ENCODE results near the gene ZNF654. TPM values are rescaled to one million over a fixed set of nuclear protein-coding genes. Genes with fewer than 3 reads are reported as not detected.

The ZNF654 gene
- polyA plus RNA-seq, 1 donor (not counting 4 experiments of a cell fraction or from before 2014, with no cell fraction given): 8.2 TPM

- Histone ChIP-seq H3K79me2 (ENCODE audit: control insufficient read depth, insufficient read depth, low read length) (peaks cover 81% of the 10 kb centered on the region), H3K27me3 (ENCODE audit: control insufficient read depth, extremely low read depth, insufficient read depth, low read length) (no peaks in the 10 kb centered on the region), H4K20me1 (ENCODE audit: control insufficient read depth, extremely low read depth, insufficient read depth, low read length) (peaks cover 6% of the 10 kb centered on the region), H3K36me3 (ENCODE audit: control insufficient read depth in 2 of 2, extremely low read depth in 1 of 2, insufficient read depth in 2 of 2, low read length in 2 of 2) (peaks cover 4 to 6% of the 10 kb centered on the region in 2 experiments), H3K4me1 (ENCODE audit: control insufficient read depth, extremely low read depth, insufficient read depth, low read length) (peaks cover 25% of the 10 kb centered on the region), H3K4me2 (ENCODE audit: control insufficient read depth, extremely low read depth, insufficient read depth, low read depth, low read length) (peak overlapping the region; percentile 96), H2AFZ (ENCODE audit: control insufficient read depth, low read length) (peak overlapping the region; percentile 86), H3K4me3 (ENCODE audit: control insufficient read depth in 2 of 3, extremely low read depth in 1 of 3, insufficient read depth in 2 of 3, low read depth in 1 of 3, low read length in 3 of 3) (peak overlapping the region; percentile 85 to 94 (median 90)), H3K9me1 (ENCODE audit: control insufficient read depth, extremely low read depth, insufficient read depth, low read length) (no peaks in the 10 kb centered on the region), H3K27ac (ENCODE audit: control insufficient read depth, insufficient read depth, low read length) (peak overlapping the region; percentile 80), H3K9ac (ENCODE audit: control insufficient read depth, extremely low read depth, insufficient read depth, low read length) (peak overlapping the region; percentile 92), H3K9me3 (ENCODE audit: control insufficient read depth, low read depth, low read length) (no peaks in the 10 kb centered on the region)
- DNase-seq (ENCODE audit: low read depth, low spot score) (no peak), FAIRE-seq (peak; percentile 20)
- TF ChIP-seq EZH2 (IDR thresholded peaks at IDR 0.05; ENCODE audit: low read length): no peak
- TF ChIP-seq CTCF (optimal IDR thresholded peaks at IDR 0.05 in 1 of 3, IDR thresholded peaks at IDR 0.05 in 1 of 3, conservative IDR thresholded peaks at IDR 0.05 in 1 of 3; ENCODE audit: extremely low read depth in 1 of 3, insufficient read depth in 2 of 3, low read length in 3 of 3): no peak
- dilution Hi-C loops (cut with MboI; ENCODE audit: extremely low pct_ligation_motif_present, low sequenced_read_pairs): no loop called here
Observed at GRCh38 chr3:88059380-88060170, 520 bp downstream of the ZNF654 start.

GRCh38 chr3:88061746-88062145 lies 2.7 kb downstream of the ZNF654 start:
- Histone ChIP-seq H4K20me1 (ENCODE audit: control insufficient read depth, extremely low read depth, insufficient read depth, low read length) (peaks cover 2% of the 10 kb centered on the region), H3K27ac (ENCODE audit: control insufficient read depth, insufficient read depth, low read length) (no peak overlapping the region), H3K4me3 (ENCODE audit: control insufficient read depth in 2 of 3, extremely low read depth in 1 of 3, insufficient read depth in 2 of 3, low read depth in 1 of 3, low read length in 3 of 3) (peak overlapping the region in 2 of 3 experiments; percentile 5 to 90), H3K79me2 (ENCODE audit: control insufficient read depth, insufficient read depth, low read length) (peaks cover 89% of the 10 kb centered on the region), H3K36me3 (ENCODE audit: control insufficient read depth in 2 of 2, extremely low read depth in 1 of 2, insufficient read depth in 2 of 2, low read length in 2 of 2) (no peaks in the 10 kb centered on the region), H3K9me1 (ENCODE audit: control insufficient read depth, extremely low read depth, insufficient read depth, low read length) (no peaks in the 10 kb centered on the region), H3K9ac (ENCODE audit: control insufficient read depth, extremely low read depth, insufficient read depth, low read length) (no peak overlapping the region), H3K9me3 (ENCODE audit: control insufficient read depth, low read depth, low read length) (no peaks in the 10 kb centered on the region), H3K4me2 (ENCODE audit: control insufficient read depth, extremely low read depth, insufficient read depth, low read depth, low read length) (peak overlapping the region; percentile 96), H2AFZ (ENCODE audit: control insufficient read depth, low read length) (no peak overlapping the region), H3K27me3 (ENCODE audit: control insufficient read depth, extremely low read depth, insufficient read depth, low read length) (no peaks in the 10 kb centered on the region), H3K4me1 (ENCODE audit: control insufficient read depth, extremely low read depth, insufficient read depth, low read length) (peaks cover 25% of the 10 kb centered on the region)
- DNase-seq (ENCODE audit: low read depth, low spot score) (no peak), FAIRE-seq (no peak)
- dilution Hi-C loops (cut with MboI; ENCODE audit: extremely low pct_ligation_motif_present, low sequenced_read_pairs): no loop called here
- no peak for TF ChIP-seq CTCF (optimal IDR thresholded peaks at IDR 0.05 in 1 of 3, IDR thresholded peaks at IDR 0.05 in 1 of 3, conservative IDR thresholded peaks at IDR 0.05 in 1 of 3; ENCODE audit: extremely low read depth in 1 of 3, insufficient read depth in 2 of 3, low read length in 3 of 3)
- TF ChIP-seq EZH2 (IDR thresholded peaks at IDR 0.05; ENCODE audit: low read length): no peak

Data from keratinocyte (primary cell).